ENCODE results near the gene CREB3L1.

CREB3L1 gene

GRCh38 chr11:46343520-46343919 lies 66.1 kb downstream of the CREB3L1 start:
- TF ChIP-seq POLR2AphosphoS5 (IDR thresholded peaks at IDR 0.05; ENCODE audit: borderline replicate concordance, low read depth, low read length) (no peak), FOXP2 (optimal IDR thresholded peaks at IDR 0.05; ENCODE audit: control extremely low read depth, extremely low read length, insufficient read depth) (no peak), EZH2 (IDR thresholded peaks at IDR 0.05) (no peak)
- H3K36me3 ChIP-seq (ENCODE audit: insufficient read depth, low read length): no peaks in the 10 kb centered on the region
- no peak overlapping the region for H3K4me3 ChIP-seq
- no peak for DNase-seq (ENCODE audit: low read depth, low spot score)
- H3K27ac ChIP-seq: peak overlapping the region; percentile 84
- H3K9me3 ChIP-seq (ENCODE audit: low read depth, low read length): no peaks in the 10 kb centered on the region
- no peak overlapping the region for H3K9ac ChIP-seq (ENCODE audit: insufficient read length)

DNA sequence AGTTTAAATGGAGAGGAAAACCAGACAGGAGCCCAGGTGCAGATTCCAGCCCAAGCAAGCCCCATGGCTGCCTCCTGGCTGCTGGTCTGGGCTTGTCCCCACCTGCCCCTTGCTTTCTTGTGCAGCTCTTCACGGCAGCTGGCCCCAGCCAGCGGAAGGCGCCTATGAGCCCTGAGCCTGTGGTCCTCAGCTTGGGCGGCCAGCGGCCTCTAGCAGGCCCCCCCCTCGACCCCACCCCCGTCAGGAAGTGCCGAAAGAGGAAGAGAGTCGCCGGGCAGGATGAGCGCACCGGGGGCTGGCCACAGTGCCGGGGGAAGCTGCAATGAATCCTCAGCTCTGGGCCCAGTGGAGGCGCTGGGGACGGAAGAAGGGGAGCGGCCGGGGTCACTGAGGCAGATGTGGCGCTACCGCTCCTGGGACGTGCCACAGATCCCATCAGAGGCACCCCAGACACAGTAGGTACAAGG lies 67.7 kb downstream of the CREB3L1 start:
- no peaks in the 10 kb centered on the region for H3K36me3 ChIP-seq (ENCODE audit: insufficient read depth, low read length)
- TF ChIP-seq EZH2 (IDR thresholded peaks at IDR 0.05): no peak
- TF ChIP-seq POLR2AphosphoS5 (IDR thresholded peaks at IDR 0.05; ENCODE audit: borderline replicate concordance, low read depth, low read length): no peak
- no peak for TF ChIP-seq FOXP2 (optimal IDR thresholded peaks at IDR 0.05; ENCODE audit: control extremely low read depth, extremely low read length, insufficient read depth)
- no peak overlapping the region for H3K4me3 ChIP-seq
- H3K9me3 ChIP-seq (ENCODE audit: low read depth, low read length): no peaks in the 10 kb centered on the region
- no peak overlapping the region for H3K27ac ChIP-seq
- no peak for DNase-seq (ENCODE audit: low read depth, low spot score)
- H3K9ac ChIP-seq (ENCODE audit: insufficient read length): no peak overlapping the region

GRCh38 chr11:46345881-46346484 lies 68.5 kb downstream of the CREB3L1 start:
- no peak overlapping the region for H3K27ac ChIP-seq
- TF ChIP-seq POLR2AphosphoS5 (IDR thresholded peaks at IDR 0.05; ENCODE audit: borderline replicate concordance, low read depth, low read length): no peak
- TF ChIP-seq EZH2 (IDR thresholded peaks at IDR 0.05): no peak
- no peak for TF ChIP-seq FOXP2 (optimal IDR thresholded peaks at IDR 0.05; ENCODE audit: control extremely low read depth, extremely low read length, insufficient read depth)
- no peaks in the 10 kb centered on the region for H3K9me3 ChIP-seq (ENCODE audit: low read depth, low read length)
- no peak overlapping the region for H3K9ac ChIP-seq (ENCODE audit: insufficient read length)
- H3K4me3 ChIP-seq: no peak overlapping the region
- H3K36me3 ChIP-seq (ENCODE audit: insufficient read depth, low read length): no peaks in the 10 kb centered on the region
- DNase-seq (ENCODE audit: low read depth, low spot score): no peak

DNA sequence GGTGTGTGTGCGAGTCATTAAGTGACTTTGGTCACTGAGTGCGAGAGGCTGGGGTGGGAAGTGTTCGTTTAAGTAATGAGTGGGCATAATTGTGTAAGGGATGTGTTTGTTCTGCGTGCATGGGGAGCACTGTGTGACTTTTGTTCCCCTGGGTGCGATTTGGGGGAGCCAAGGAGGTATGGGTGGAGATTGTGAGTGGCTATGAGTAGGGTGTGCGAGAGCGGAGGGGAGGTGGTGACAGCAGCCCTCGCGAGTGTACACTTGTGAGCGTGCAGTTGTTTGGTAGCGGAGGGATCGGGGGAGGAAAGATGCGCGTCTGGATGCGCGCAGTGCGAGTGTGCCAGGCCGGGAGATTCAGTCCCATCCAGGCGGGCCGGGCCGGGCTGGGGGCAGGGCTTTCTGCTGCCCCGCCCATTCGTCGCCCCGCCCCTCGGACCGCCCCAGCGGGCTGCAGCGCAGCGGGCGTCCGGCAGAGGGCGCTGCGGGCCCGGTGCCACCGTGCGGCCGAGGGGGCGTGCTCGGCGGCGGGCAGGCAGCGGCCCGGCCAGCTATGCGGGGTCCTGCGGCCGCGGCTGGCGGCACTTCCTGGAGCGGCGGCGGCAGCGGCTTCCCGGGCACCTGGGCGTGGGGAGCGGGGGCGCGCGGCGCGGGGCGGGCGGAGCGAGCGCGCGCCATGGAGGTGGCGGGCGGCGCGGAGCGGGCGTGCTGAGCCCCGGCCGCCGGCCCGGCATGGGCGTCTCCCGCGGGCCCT lies 69.6 kb downstream of the CREB3L1 start, which contains the start of gene DGKZ:
TSS of gene DGKZ (plus strand) at position 578 of the 751 bp plus-strand sequence. CDS start 197 bp downstream, outside the sequence.
- Histone ChIP-seq H3K36me3 (ENCODE audit: insufficient read depth, low read length) (no peaks in the 10 kb centered on the region), H3K4me3 (peak within 1 kb of the TSS; percentile 88), H3K9me3 (ENCODE audit: low read depth, low read length) (no peaks in the 10 kb centered on the region), H3K27ac (no peak within 1 kb of the TSS), H3K9ac (ENCODE audit: insufficient read length) (peak within 1 kb of the TSS; percentile 85)
- TF ChIP-seq FOXP2 (optimal IDR thresholded peaks at IDR 0.05; ENCODE audit: control extremely low read depth, extremely low read length, insufficient read depth) (no peak), EZH2 (IDR thresholded peaks at IDR 0.05) (no peak), POLR2AphosphoS5 (IDR thresholded peaks at IDR 0.05; ENCODE audit: borderline replicate concordance, low read depth, low read length) (peak; percentile 50; the same call in 1 of the 2 replicates)
- DNase-seq (ENCODE audit: low read depth, low spot score): no peak

DNA sequence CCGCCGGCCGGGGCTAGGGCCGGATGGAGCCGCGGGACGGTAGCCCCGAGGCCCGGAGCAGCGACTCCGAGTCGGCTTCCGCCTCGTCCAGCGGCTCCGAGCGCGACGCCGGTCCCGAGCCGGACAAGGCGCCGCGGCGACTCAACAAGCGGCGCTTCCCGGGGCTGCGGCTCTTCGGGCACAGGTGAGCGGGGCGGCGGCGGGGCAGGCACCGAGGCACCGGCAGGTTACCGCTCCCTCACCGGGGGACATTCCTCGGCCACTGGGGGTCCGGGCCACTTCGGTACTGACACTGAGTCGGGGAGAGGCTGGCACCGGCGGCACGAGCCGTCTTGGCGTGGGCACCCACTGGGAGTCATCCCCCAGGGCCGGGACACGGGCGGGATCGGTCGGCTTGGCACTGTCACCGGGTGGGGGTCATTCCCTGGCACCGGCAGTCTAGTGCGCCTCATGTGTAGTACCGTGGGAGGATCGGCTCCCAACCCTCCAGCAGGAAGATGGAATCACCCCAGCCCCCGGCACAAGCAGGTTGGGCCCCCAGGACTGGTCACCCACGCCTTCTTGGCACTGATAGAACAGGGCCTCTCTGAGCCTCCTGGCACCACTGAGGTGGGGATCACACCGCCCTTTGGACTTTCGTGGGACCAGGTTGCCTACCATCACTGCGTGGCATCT lies 70.3 kb downstream of the CREB3L1 start:
- Histone ChIP-seq H3K27ac (no peak overlapping the region), H3K36me3 (ENCODE audit: insufficient read depth, low read length) (no peaks in the 10 kb centered on the region), H3K9ac (ENCODE audit: insufficient read length) (peak overlapping the region; percentile 85), H3K9me3 (ENCODE audit: low read depth, low read length) (no peaks in the 10 kb centered on the region), H3K4me3 (peak overlapping the region; percentile 88)
- TF ChIP-seq POLR2AphosphoS5 (IDR thresholded peaks at IDR 0.05; ENCODE audit: borderline replicate concordance, low read depth, low read length) (no peak), FOXP2 (optimal IDR thresholded peaks at IDR 0.05; ENCODE audit: control extremely low read depth, extremely low read length, insufficient read depth) (no peak), EZH2 (IDR thresholded peaks at IDR 0.05) (no peak)
- no peak for DNase-seq (ENCODE audit: low read depth, low spot score)

GRCh38 chr11:46348566-46349401 lies 71.3 kb downstream of the CREB3L1 start:
- H3K9ac ChIP-seq (ENCODE audit: insufficient read length): peak overlapping the region; percentile 85

DNA sequence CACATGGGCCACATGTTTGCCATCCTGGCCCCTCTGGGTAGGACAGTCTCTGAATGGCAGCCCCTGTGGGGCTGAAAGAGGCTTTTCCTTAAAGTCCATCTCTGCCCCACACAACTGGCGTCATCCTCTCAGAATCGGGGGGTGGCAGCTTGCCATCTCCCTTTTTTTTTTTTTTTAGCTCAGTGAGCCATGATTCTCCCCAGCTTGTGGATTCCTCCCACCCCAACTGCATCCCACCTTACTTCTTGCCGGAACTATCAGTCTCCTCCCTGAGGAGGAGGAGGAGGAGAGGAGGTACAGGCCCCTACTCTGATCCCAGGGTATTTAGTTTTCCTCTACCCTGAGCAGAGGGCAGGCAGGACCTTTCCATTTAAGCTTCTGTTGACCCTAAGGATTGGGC lies 73.2 kb downstream of the CREB3L1 start:
- Histone ChIP-seq H3K36me3 (ENCODE audit: insufficient read depth, low read length) (no peaks in the 10 kb centered on the region), H3K9ac (ENCODE audit: insufficient read length) (no peak overlapping the region), H3K9me3 (ENCODE audit: low read depth, low read length) (no peaks in the 10 kb centered on the region), H3K4me3 (no peak overlapping the region), H3K27ac (no peak overlapping the region)
- TF ChIP-seq FOXP2 (optimal IDR thresholded peaks at IDR 0.05; ENCODE audit: control extremely low read depth, extremely low read length, insufficient read depth) (no peak), EZH2 (IDR thresholded peaks at IDR 0.05) (no peak), POLR2AphosphoS5 (IDR thresholded peaks at IDR 0.05; ENCODE audit: borderline replicate concordance, low read depth, low read length) (no peak)
- DNase-seq (ENCODE audit: low read depth, low spot score): no peak

More at GRCh38 chr11:46348566-46349401, 71.3 kb downstream of the CREB3L1 start:
- Histone ChIP-seq H3K36me3 (ENCODE audit: insufficient read depth, low read length) (no peaks in the 10 kb centered on the region), H3K27ac (no peak overlapping the region), H3K4me3 (peak overlapping the region; percentile 88), H3K9me3 (ENCODE audit: low read depth, low read length) (no peaks in the 10 kb centered on the region)
- no peak for DNase-seq (ENCODE audit: low read depth, low spot score)
- TF ChIP-seq EZH2 (IDR thresholded peaks at IDR 0.05): no peak
- TF ChIP-seq POLR2AphosphoS5 (IDR thresholded peaks at IDR 0.05; ENCODE audit: borderline replicate concordance, low read depth, low read length): no peak
- no peak for TF ChIP-seq FOXP2 (optimal IDR thresholded peaks at IDR 0.05; ENCODE audit: control extremely low read depth, extremely low read length, insufficient read depth)

Measured in SK-N-MC (cell line).